Measurements from ENCODE around the gene MBTPS1. TPM values are rescaled to one million over a fixed set of nuclear protein-coding genes. Genes with fewer than 3 reads are reported as not detected.
A peak's percentile ranks its signal among the peaks of the same experiment; 100 is the strongest.

Gene MBTPS1
- total and polyA plus RNA-seq, 9 of the 15 experiments (the other 6 are each of a cell fraction or from before 2014, with no cell fraction given) = 2.8 to 57.6 (median 43.8) TPM

- TF ChIP-seq SRF (CRISPR knock-in tag; IDR thresholded peaks at IDR 0.05) = no peak; a peak in 1 of 4 replicates
- no peak for TF ChIP-seq HOXB6 (CRISPR knock-in tag; IDR thresholded peaks at IDR 0.05; ENCODE audit: borderline replicate concordance)
- no peak for TF ChIP-seq CC2D1A (IDR thresholded peaks at IDR 0.05)
- TF ChIP-seq ZNF134 (CRISPR knock-in tag; conservative IDR thresholded peaks at IDR 0.05) = no peak
- TF ChIP-seq FOXJ3 (CRISPR knock-in tag; IDR thresholded peaks at IDR 0.05) = no peak
- TF ChIP-seq CHD2 (IDR thresholded peaks at IDR 0.05; ENCODE audit: low read depth, low read length) = no peak
- no peak for TF ChIP-seq KDM4B (IDR thresholded peaks at IDR 0.05; ENCODE audit: borderline replicate concordance in 2 of 2, low read depth in 1 of 2)
- no peak for TF ChIP-seq KAT7 (CRISPR knock-in tag; IDR thresholded peaks at IDR 0.05; ENCODE audit: borderline replicate concordance)
- TF ChIP-seq PHF21A (IDR thresholded peaks at IDR 0.05; ENCODE audit: borderline replicate concordance, low read depth) = no peak
- TF ChIP-seq RFX5 (IDR thresholded peaks at IDR 0.05; ENCODE audit: low read depth, low read length) = no peak
- no peak for TF ChIP-seq NCOA1 (IDR thresholded peaks at IDR 0.05; ENCODE audit: low read depth)
- TF ChIP-seq ZFPM2 (CRISPR knock-in tag; IDR thresholded peaks at IDR 0.05) = no peak
- no peak for TF ChIP-seq HDAC3 (IDR thresholded peaks at IDR 0.05; ENCODE audit: borderline replicate concordance, partially characterized antibody)
- no peak for TF ChIP-seq HOMEZ (CRISPR knock-in tag; IDR thresholded peaks at IDR 0.05)
- no peak for TF ChIP-seq POU5F1 (IDR thresholded peaks at IDR 0.05; ENCODE audit: borderline replicate concordance, low read depth, low read length, partially characterized antibody)
- 0 out of 2 replicates have a peak, but pooled peaks have one; percentile 55 for TF ChIP-seq ZBTB26 (CRISPR knock-in tag; IDR thresholded peaks at IDR 0.05)
- TF ChIP-seq RFX1 (IDR thresholded peaks at IDR 0.05) = no peak
- TF ChIP-seq ZNF696 (CRISPR knock-in tag; conservative IDR thresholded peaks at IDR 0.05) = no peak
- peak; percentile 27; the same call in 1 of the 2 replicates for TF ChIP-seq AFF4 (CRISPR knock-in tag; IDR thresholded peaks at IDR 0.05)
- no peak for TF ChIP-seq RBM22 (IDR thresholded peaks at IDR 0.05; ENCODE audit: low read depth, low read length, poor library complexity, severe bottlenecking)
- TF ChIP-seq ELK1 (CRISPR knock-in tag; IDR thresholded peaks at IDR 0.05) = no peak
These were observed 23.0 kb upstream of the MBTPS1 start (continued) for GRCh38 chr16:84139628-84140258.
